Ishikawa (cell line): ENCODE results near the gene NELFE.

ENCODE experiments used
- CEBPB ChIP-seq: IDR thresholded peaks from 2 replicates; pipeline ENCODE4 v1.6.1; 2012
- CREB1 ChIP-seq: IDR thresholded peaks from 2 replicates; pipeline ENCODE4 v1.6.1; 2012; ENCODE audit warnings: low read depth
- EGR1 ChIP-seq: IDR thresholded peaks from 2 replicates; pipeline ENCODE4 v1.6.1; 2012
- EP300 ChIP-seq: IDR thresholded peaks from 2 replicates; pipeline ENCODE4 v1.6.1; 2012; ENCODE audit warnings: borderline replicate concordance
- FOXM1 ChIP-seq: IDR thresholded peaks from 2 replicates; pipeline ENCODE4 v1.6.1; 2012; ENCODE audit warnings: low read depth, borderline replicate concordance
- NFIC ChIP-seq: IDR thresholded peaks from 2 replicates; pipeline ENCODE4 v1.6.1; 2012
- RAD21 ChIP-seq: IDR thresholded peaks from 2 replicates; pipeline ENCODE4 v1.6.1; 2012; ENCODE audit warnings: low read depth
- REST ChIP-seq: IDR thresholded peaks from 2 replicates; pipeline ENCODE4 v1.6.1; 2012; ENCODE audit warnings: low read depth, mild to moderate bottlenecking
- TAF1 ChIP-seq: IDR thresholded peaks from 2 replicates; pipeline ENCODE4 v1.6.1; 2012; ENCODE audit warnings: low read depth, mild to moderate bottlenecking
- TCF12 ChIP-seq: IDR thresholded peaks from 2 replicates; pipeline ENCODE4 v1.6.1; 2012; ENCODE audit warnings: low read depth
- TEAD4 ChIP-seq: IDR thresholded peaks from 2 replicates; pipeline ENCODE4 v1.6.1; 2012
- YY1 ChIP-seq: IDR thresholded peaks from 2 replicates; pipeline ENCODE4 v1.6.1; 2012; ENCODE audit warnings: low read depth
- ZBTB7A ChIP-seq: IDR thresholded peaks from 2 replicates; pipeline ENCODE4 v1.6.1; 2012; ENCODE audit warnings: low read depth
- TF ChIP-seq, protein P1 (sequence below): IDR thresholded peaks from 2 replicates; pipeline ENCODE4 v1.6.1; 2012
- TF ChIP-seq, protein P2 (sequence below): IDR thresholded peaks from 2 replicates; pipeline ENCODE4 v1.6.1; 2012

NELFE gene

DNA sequence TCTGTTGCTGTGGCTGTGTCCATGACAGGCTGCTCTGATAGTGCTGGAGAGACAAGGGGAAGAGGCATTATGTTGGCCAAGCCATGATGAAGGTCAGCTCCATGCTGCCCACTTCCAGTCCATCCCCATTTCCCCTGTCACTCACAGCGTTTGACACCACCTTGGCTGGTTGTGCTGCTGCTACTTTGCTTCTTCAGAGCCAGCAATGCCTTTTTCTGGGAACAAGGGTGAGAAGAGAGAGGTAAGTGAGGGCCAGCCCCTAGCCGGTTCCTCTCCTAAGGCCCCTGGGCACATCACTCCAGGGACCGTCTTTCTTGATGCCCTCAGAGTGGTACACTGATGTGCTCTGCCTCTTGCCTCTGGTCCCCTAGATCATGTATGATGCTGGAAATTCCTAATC is 2.0 kb downstream of the NELFE start:
- TF ChIP-seq RAD21 (no peak), CEBPB (no peak), TEAD4 (no peak), YY1 (no peak), EGR1 (no peak), REST (no peak)
- TF ChIP-seq, protein P1, sequence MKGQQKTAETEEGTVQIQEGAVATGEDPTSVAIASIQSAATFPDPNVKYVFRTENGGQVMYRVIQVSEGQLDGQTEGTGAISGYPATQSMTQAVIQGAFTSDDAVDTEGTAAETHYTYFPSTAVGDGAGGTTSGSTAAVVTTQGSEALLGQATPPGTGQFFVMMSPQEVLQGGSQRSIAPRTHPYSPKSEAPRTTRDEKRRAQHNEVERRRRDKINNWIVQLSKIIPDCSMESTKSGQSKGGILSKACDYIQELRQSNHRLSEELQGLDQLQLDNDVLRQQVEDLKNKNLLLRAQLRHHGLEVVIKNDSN: no peak

GRCh38 chr6:31954511-31954910 is 4.3 kb downstream of the NELFE start:
- TF ChIP-seq ZBTB7A: no peak
- TF ChIP-seq, protein P1: no peak
- TF ChIP-seq TCF12: no peak
- TF ChIP-seq TAF1: no peak
- TF ChIP-seq FOXM1: no peak
- no peak for TF ChIP-seq NFIC
- no peak for TF ChIP-seq CREB1

DNA sequence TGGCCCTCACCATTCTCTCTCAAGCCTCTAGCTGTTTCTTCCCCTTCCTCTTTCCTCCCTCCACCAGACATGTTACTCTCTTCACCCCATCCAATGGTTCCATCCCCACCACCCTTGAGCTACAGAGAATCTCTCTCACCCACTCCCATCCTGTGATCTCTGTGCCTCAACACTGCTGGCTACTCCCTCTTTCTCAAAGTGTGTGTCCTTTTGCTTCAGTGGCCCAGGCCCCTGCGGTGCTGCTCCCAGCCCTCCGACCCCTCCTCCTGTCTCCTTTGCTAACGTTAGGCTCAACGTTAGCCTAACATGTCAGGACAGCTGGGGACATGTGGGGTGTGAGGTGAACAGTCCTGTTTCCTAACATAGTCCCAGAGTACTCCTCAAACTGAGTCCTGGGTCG is 5.9 kb downstream of the NELFE start:
- TF ChIP-seq EP300 (no peak), CREB1 (no peak)

- TF ChIP-seq EGR1: no peak
- TF ChIP-seq FOXM1: no peak
- TF ChIP-seq, protein P2, sequence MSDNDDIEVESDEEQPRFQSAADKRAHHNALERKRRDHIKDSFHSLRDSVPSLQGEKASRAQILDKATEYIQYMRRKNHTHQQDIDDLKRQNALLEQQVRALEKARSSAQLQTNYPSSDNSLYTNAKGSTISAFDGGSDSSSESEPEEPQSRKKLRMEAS: no peak
- TF ChIP-seq TAF1: no peak
- TF ChIP-seq RAD21: peak; percentile 56
- no peak for TF ChIP-seq YY1
- no peak for TF ChIP-seq ZBTB7A
Observed at GRCh38 chr6:31952140-31952805, 6.5 kb downstream of the NELFE start.

- TF ChIP-seq, protein P2: no peak
- TF ChIP-seq TAF1: no peak
- no peak for TF ChIP-seq YY1
- no peak for TF ChIP-seq CREB1
- TF ChIP-seq EGR1: no peak
- no peak for TF ChIP-seq TEAD4
- TF ChIP-seq EP300: no peak
- TF ChIP-seq TCF12: no peak
- TF ChIP-seq FOXM1: no peak
- TF ChIP-seq RAD21: no peak
- TF ChIP-seq REST: no peak
- TF ChIP-seq CEBPB: no peak
- no peak for TF ChIP-seq NFIC
- TF ChIP-seq, protein P1: no peak
- no peak for TF ChIP-seq ZBTB7A
Observed at GRCh38 chr6:31949926-31950548, 8.7 kb downstream of the NELFE start.
